PFSK-1 (cell line): ENCODE measurements around the gene PPM1F.

Source experiments
- FOXP2 ChIP-seq: optimal IDR thresholded peaks from 2 replicates; pipeline ENCODE3; 2011; ENCODE audit warnings: borderline replicate concordance, control low read depth, inconsistent platforms; ENCODE audit not compliant: insufficient read depth; ENCODE audit errors: extremely low read length, extremely low read depth
- POLR2AphosphoS5 ChIP-seq: IDR thresholded peaks from 2 replicates; pipeline ENCODE4 v1.6.1; 2012; ENCODE audit warnings: low read depth, mild to moderate bottlenecking, control low read depth, low read length, moderate library complexity
- SIN3A ChIP-seq: IDR thresholded peaks from 2 replicates; pipeline ENCODE4 v1.6.1; 2012; ENCODE audit warnings: mild to moderate bottlenecking, low read length, moderate library complexity, borderline replicate concordance; ENCODE audit not compliant: insufficient read depth
- TAF1 ChIP-seq: IDR thresholded peaks from 2 replicates; pipeline ENCODE4 v1.6.1; 2012; ENCODE audit warnings: low read length, control low read depth, borderline replicate concordance; ENCODE audit not compliant: insufficient read depth
- TF ChIP-seq, protein P1 (sequence below), 2 experiments: IDR thresholded peaks; 2 replicates each; pipeline versions ENCODE4 v1.6.1 to v1.8.0; 2011 to 2012; ENCODE audit warnings: low read depth in 2 of 2, low read length in 2 of 2, control low read depth in 1 of 2, inconsistent platforms in 1 of 2, mild to moderate bottlenecking in 1 of 2, moderate library complexity in 1 of 2; ENCODE audit not compliant: insufficient read depth in 1 of 2

The PPM1F gene

DNA sequence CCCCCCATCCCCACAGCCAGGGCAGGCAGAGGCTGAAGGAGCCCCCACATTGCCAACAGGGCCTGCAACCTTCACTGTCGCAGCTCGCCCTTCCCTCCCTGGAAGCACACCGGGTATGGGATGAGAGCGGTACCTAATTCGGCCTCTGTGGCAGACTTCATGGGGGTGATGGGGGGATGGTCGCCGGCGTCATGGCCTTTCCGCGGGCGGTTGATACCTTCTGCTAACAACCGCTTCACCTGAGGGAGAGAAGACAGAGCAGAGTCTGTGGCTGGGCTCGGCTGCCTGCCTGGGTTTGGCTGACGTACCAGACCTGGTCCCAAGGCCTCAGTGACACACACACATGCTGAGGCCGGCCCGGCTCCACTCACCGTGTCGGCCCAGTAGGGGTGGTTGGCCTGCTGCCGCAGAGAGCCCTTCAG lies 11.2 kb upstream of the PPM1F start:
- TF ChIP-seq, protein P1, sequence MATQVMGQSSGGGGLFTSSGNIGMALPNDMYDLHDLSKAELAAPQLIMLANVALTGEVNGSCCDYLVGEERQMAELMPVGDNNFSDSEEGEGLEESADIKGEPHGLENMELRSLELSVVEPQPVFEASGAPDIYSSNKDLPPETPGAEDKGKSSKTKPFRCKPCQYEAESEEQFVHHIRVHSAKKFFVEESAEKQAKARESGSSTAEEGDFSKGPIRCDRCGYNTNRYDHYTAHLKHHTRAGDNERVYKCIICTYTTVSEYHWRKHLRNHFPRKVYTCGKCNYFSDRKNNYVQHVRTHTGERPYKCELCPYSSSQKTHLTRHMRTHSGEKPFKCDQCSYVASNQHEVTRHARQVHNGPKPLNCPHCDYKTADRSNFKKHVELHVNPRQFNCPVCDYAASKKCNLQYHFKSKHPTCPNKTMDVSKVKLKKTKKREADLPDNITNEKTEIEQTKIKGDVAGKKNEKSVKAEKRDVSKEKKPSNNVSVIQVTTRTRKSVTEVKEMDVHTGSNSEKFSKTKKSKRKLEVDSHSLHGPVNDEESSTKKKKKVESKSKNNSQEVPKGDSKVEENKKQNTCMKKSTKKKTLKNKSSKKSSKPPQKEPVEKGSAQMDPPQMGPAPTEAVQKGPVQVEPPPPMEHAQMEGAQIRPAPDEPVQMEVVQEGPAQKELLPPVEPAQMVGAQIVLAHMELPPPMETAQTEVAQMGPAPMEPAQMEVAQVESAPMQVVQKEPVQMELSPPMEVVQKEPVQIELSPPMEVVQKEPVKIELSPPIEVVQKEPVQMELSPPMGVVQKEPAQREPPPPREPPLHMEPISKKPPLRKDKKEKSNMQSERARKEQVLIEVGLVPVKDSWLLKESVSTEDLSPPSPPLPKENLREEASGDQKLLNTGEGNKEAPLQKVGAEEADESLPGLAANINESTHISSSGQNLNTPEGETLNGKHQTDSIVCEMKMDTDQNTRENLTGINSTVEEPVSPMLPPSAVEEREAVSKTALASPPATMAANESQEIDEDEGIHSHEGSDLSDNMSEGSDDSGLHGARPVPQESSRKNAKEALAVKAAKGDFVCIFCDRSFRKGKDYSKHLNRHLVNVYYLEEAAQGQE (IDR thresholded peaks at IDR 0.05; ENCODE audit: insufficient read depth in 1 of 2, low read depth in 2 of 2, low read length in 2 of 2) = no peak
- no peak for TF ChIP-seq FOXP2
- TF ChIP-seq POLR2AphosphoS5 = no peak
- TF ChIP-seq SIN3A = no peak
- TF ChIP-seq TAF1 = no peak

DNA sequence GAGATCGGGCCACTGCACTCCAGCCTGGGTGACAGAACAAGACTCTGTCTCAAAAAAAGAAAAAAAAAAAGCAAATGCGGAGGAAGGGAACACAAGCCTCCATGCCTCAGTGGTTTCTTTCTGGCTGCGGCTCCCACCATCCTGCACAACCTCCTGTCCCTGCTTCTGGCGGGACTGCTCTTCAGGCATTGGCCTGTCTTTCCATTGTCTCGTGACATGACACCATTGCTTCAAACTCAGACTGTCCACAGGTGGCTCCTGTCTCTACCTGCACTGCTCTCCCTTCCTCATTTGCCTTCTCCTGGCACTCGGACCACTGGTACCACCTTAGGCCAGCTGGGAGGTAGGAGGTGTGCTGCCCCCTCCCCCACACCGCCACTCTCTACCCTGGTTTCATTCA lies 10.6 kb upstream of the PPM1F start:
- TF ChIP-seq, protein P1 (IDR thresholded peaks at IDR 0.05; ENCODE audit: insufficient read depth in 1 of 2, low read depth in 2 of 2, low read length in 2 of 2) = no peak
- TF ChIP-seq SIN3A (no peak), POLR2AphosphoS5 (no peak), TAF1 (no peak), FOXP2 (no peak)

DNA sequence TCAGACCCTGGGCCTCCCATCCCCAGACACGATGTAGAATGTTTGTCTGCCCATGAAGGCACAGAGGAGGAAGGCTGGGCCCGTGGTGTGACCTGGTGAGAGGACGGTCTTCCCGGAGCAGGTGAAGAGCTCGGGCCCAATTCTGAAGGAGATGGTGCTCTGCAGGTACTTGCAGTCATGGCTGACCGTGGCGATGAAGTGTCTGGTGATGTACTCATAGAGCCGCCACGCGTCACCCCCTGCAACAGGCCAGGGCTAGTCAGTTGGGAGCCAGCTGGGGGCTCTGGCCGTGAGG lies 10.0 kb upstream of the PPM1F start:
- TF ChIP-seq TAF1 (no peak), POLR2AphosphoS5 (no peak), SIN3A (no peak), FOXP2 (no peak)
- TF ChIP-seq, protein P1 (IDR thresholded peaks at IDR 0.05; ENCODE audit: insufficient read depth in 1 of 2, low read depth in 2 of 2, low read length in 2 of 2) = no peak

DNA sequence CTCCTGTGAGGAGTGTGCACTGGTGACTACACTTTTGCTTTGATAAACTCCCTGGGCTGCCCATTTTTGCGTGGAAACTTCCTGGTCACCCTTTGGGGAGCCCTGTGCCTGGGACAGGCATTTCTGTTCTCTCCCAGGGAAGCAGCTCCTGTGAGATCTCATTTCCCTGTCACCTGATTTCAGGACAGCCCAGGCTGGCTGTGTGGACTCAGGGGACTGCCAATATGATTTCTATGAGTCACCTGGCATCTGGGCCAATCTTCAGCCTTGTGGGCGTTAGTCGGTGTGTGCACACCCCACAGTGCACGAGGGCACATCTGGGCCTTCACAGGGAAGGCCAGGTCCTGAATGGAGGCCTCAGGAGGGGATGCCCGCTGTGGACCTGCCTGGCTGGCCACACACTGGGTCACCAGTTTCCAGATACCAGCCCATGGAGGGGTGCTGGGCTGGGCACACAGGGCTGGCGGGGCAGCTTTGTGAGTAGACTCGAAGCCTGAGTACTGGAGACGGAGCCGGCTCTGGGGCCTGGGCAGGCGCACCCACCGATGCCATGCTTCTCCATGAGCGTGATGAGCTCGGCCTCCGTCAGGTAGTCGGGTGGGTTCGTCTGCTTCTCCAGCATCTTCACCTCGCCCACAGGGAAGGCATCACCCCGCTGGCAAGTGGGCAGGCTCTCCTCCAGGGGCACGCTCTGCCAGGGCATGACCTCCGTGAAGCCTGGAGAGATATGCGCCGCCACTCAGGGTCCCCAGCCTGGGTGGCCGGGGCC lies 9.4 kb upstream of the PPM1F start:
- TF ChIP-seq SIN3A = no peak
- TF ChIP-seq, protein P1 (IDR thresholded peaks at IDR 0.05; ENCODE audit: insufficient read depth in 1 of 2, low read depth in 2 of 2, low read length in 2 of 2) = no peak
